ENCODE measurements around the gene IFNA5. TPM values are rescaled to one million over a fixed set of nuclear protein-coding genes. Genes with fewer than 3 reads are reported as not detected.

Gene IFNA5
- not detected for total RNA-seq

- 87% methylated on average over 2 of the region's 2 CpGs for WGBS
- Histone ChIP-seq H3K9me3 (no peaks in the 10 kb centered on the region), H3K27me3 (no peaks in the 10 kb centered on the region), H3K27ac (replicated peaks in 1 of 4) (no peak within 1 kb of the TSS), H3K4me1 (no peaks in the 10 kb centered on the region), H3K4me3 (no peak within 1 kb of the TSS), H3K36me3 (no peaks in the 10 kb centered on the region)
- TF ChIP-seq CTCF (IDR thresholded peaks at IDR 0.05) (no peak), POLR2A (IDR thresholded peaks at IDR 0.05; ENCODE audit: low read depth) (no peak), POLR2AphosphoS5 (IDR thresholded peaks at IDR 0.05) (no peak), EP300 (IDR thresholded peaks at IDR 0.05) (no peak)
- no peak for DNase-seq (ENCODE audit: extremely low spot score)
- intact Hi-C loops (cut with DNase I) = no loop called here
These were observed at the start of gene IFNA5 for GRCh38 chr9:21305213-21305612. TSS of gene IFNA5 (minus strand) at chr9:21305313. CDS start at chr9:21305256, 57 bp downstream.

GRCh38 chr9:21350787-21351186 is 45.7 kb upstream of the IFNA5 start, which contains the start of gene IFNA6:
TSS of gene IFNA6 (minus strand) at chr9:21350887. CDS start at chr9:21350887, 0 bp downstream.
- Histone ChIP-seq H3K27ac (replicated peaks in 1 of 4) (no peak within 1 kb of the TSS), H3K4me1 (no peaks in the 10 kb centered on the region), H3K36me3 (no peaks in the 10 kb centered on the region), H3K27me3 (peaks cover 0 to 5% (median 2%) of the 10 kb centered on the region in 4 donors), H3K9me3 (no peaks in the 10 kb centered on the region), H3K4me3 (no peak within 1 kb of the TSS)
- DNase-seq (ENCODE audit: extremely low spot score) = no peak
- whole genome bisulfite sequencing = 93% methylated on average over 1 of the region's 1 CpG
- intact Hi-C loops (cut with DNase I) = no loop called here
- TF ChIP-seq POLR2A (IDR thresholded peaks at IDR 0.05; ENCODE audit: low read depth) (no peak), CTCF (IDR thresholded peaks at IDR 0.05) (no peak), POLR2AphosphoS5 (IDR thresholded peaks at IDR 0.05) (no peak), EP300 (IDR thresholded peaks at IDR 0.05) (no peak)

DNA sequence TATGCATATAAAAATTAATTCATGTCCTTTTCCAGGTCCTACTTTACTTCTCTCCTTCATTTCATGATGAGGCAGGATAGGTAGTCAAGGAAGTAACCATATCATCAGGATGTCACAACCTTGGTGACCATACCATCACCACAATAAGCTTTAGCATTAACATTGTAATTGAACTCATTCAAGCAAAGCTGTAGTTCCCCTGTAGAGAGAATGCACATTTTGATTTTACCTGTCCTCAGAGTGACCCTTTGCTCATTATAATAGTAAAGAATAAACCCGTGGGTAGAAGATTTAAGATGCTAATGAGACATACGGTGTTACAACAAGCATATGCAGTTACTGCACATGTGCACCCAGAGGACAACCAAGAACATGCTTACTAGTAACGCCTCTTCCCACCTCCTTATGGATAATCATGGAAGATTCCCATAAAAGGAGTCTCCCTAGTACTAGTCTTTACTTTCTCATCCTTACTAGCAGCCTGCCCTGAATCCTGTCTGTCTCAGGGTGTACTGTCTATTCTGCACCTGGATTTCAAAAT is 43.4 kb upstream of the IFNA5 start:
- peaks cover 0 to 5% (median 2%) of the 10 kb centered on the region in 4 donors for H3K27me3 ChIP-seq
- H3K36me3 ChIP-seq = no peaks in the 10 kb centered on the region
- no peaks in the 10 kb centered on the region for H3K4me1 ChIP-seq
- intact Hi-C loops (cut with DNase I) = no loop called here
- no peaks in the 10 kb centered on the region for H3K9me3 ChIP-seq
- H3K4me3 ChIP-seq = no peak overlapping the region
- no peak for TF ChIP-seq EP300 (IDR thresholded peaks at IDR 0.05)
- TF ChIP-seq POLR2A (IDR thresholded peaks at IDR 0.05; ENCODE audit: low read depth) = no peak
- no peak for TF ChIP-seq POLR2AphosphoS5 (IDR thresholded peaks at IDR 0.05)
- TF ChIP-seq CTCF (IDR thresholded peaks at IDR 0.05) = no peak
- no peak for DNase-seq (ENCODE audit: extremely low spot score)
- WGBS = 70% methylated on average over 3 of the region's 3 CpGs
- H3K27ac ChIP-seq (replicated peaks in 1 of 4) = no peak overlapping the region

DNA sequence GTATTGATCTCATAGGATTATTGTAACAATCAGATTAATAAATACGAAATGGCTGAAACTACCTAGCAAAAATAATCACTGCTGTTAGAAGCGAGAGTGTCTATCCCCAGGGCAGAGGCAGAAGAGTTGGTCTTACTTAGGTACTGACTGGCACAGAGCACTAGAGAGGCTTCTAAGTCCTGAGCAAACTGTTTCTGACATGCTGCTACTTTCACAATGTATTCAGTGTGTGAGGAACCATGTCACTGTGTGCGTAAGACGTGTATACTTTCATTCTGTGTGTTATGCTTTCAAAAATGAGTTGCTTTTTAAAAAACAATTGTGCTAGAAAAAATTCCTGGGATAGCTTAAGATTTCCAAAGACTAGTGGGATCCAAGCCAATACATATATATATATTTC is 35.6 kb upstream of the IFNA5 start:
- H3K4me1 ChIP-seq = peaks cover 0 to 3% (median 0%) of the 10 kb centered on the region in 4 donors
- no peak overlapping the region for H3K4me3 ChIP-seq
- WGBS = 96% methylated on average over 4 of the region's 4 CpGs
- no peak for DNase-seq (ENCODE audit: extremely low spot score)
- TF ChIP-seq CTCF (IDR thresholded peaks at IDR 0.05) = no peak
- no peak for TF ChIP-seq EP300 (IDR thresholded peaks at IDR 0.05)
- TF ChIP-seq POLR2AphosphoS5 (IDR thresholded peaks at IDR 0.05) = no peak
- TF ChIP-seq POLR2A (IDR thresholded peaks at IDR 0.05; ENCODE audit: low read depth) = no peak
- no peaks in the 10 kb centered on the region for H3K27me3 ChIP-seq
- H3K36me3 ChIP-seq = no peaks in the 10 kb centered on the region
- intact Hi-C loops (cut with DNase I) = no loop called here
- H3K9me3 ChIP-seq = no peaks in the 10 kb centered on the region
- H3K27ac ChIP-seq (replicated peaks in 1 of 4) = no peak overlapping the region

GRCh38 chr9:21336457-21336856 is 31.3 kb upstream of the IFNA5 start:
- H3K27me3 ChIP-seq = no peaks in the 10 kb centered on the region
- DNase-seq (ENCODE audit: extremely low spot score) = no peak
- no peak overlapping the region for H3K27ac ChIP-seq (replicated peaks in 1 of 4)
- no peak overlapping the region for H3K4me3 ChIP-seq
- TF ChIP-seq POLR2AphosphoS5 (IDR thresholded peaks at IDR 0.05) (no peak), POLR2A (IDR thresholded peaks at IDR 0.05; ENCODE audit: low read depth) (no peak), CTCF (IDR thresholded peaks at IDR 0.05) (no peak), EP300 (IDR thresholded peaks at IDR 0.05) (no peak)
- peaks cover 27 to 33% (median 32%) of the 10 kb centered on the region in 4 donors for H3K4me1 ChIP-seq
- intact Hi-C loops (cut with DNase I) = no loop called here
- no peaks in the 10 kb centered on the region for H3K9me3 ChIP-seq
- H3K36me3 ChIP-seq = peaks cover 0 to 7% (median 0%) of the 10 kb centered on the region in 4 donors
